A673 (cell line): ENCODE measurements around the gene CAST. TPM values are rescaled to one million over a fixed set of nuclear protein-coding genes. Genes with fewer than 3 reads are reported as not detected.

ENCODE experiments used
- BruUV-seq: library from RNA; stranded (reverse); fragments of 400-500 nt; replicated peaks from 2 replicates; lab custom pipeline; 2021; lab: Mats Ljungman, UMichigan
- CTCF ChIA-PET: fragments of 300-600 bp; sonication (Branson Sonifier 250); formaldehyde crosslinking; loops from one replicate; lab custom pipeline; 2022; ENCODE audit warnings: antibody characterized with exemption; lab: Charles Lee
- POLR2A ChIA-PET: fragments of 300-600 bp; sonication (Branson Sonifier 250); formaldehyde crosslinking; loops from one replicate; lab custom pipeline; 2022; ENCODE audit warnings: antibody characterized with exemption; ENCODE audit not compliant: low non-redundant PET; lab: Charles Lee
- DNase-seq: peaks from one replicate; pipeline ENCODE4 v3.0.0-alpha.2; 2015; ENCODE audit warnings: low spot score
- H3K27ac ChIP-seq: fragments of 200-600 bp; sonication (generic); 2 replicates; pipeline ENCODE4 v1.5.1; 2016; ENCODE audit warnings: mixed run types, low read depth, mild to moderate bottlenecking, mixed read lengths, antibody characterized with exemption, low read length; ENCODE audit not compliant: poor library complexity, severe bottlenecking
- H3K27me3 ChIP-seq: fragments of 200-600 bp; sonication (generic); replicated peaks from 2 replicates; pipeline ENCODE4 v1.6.1; 2017; ENCODE audit warnings: mixed run types, low read depth, mild to moderate bottlenecking, mixed read lengths, antibody characterized with exemption, low read length; ENCODE audit not compliant: insufficient read depth, poor library complexity
- H3K36me3 ChIP-seq: fragments of 200-600 bp; sonication (generic); 2 replicates; pipeline ENCODE4 v1.6.1; 2016; ENCODE audit warnings: mixed run types, mild to moderate bottlenecking, mixed read lengths, antibody characterized with exemption, low read length; ENCODE audit not compliant: insufficient read depth, poor library complexity, severe bottlenecking
- H3K4me1 ChIP-seq: fragments of 200-600 bp; sonication (generic); 2 replicates; pipeline ENCODE4 v1.6.1; 2017; ENCODE audit warnings: mixed run types, mild to moderate bottlenecking, mixed read lengths, antibody characterized with exemption, low read length; ENCODE audit not compliant: insufficient read depth, poor library complexity, severe bottlenecking
- H3K4me3 ChIP-seq: fragments of 200-600 bp; sonication (generic); 2 replicates; pipeline ENCODE4 v1.5.1; 2016; ENCODE audit warnings: low read depth, mixed run types, mild to moderate bottlenecking, mixed read lengths, low read length; ENCODE audit not compliant: poor library complexity, severe bottlenecking
- H3K9me3 ChIP-seq: fragments of 200-600 bp; sonication (generic); 2 replicates; pipeline ENCODE4 v1.6.1; 2016; ENCODE audit warnings: mixed run types, low read depth, mild to moderate bottlenecking, mixed read lengths, antibody characterized with exemption, low read length; ENCODE audit not compliant: poor library complexity, severe bottlenecking
- CTCF ChIP-seq: fragments of 300-800, 200-600 bp; sonication (generic); conservative IDR thresholded peaks from 2 replicates; pipeline ENCODE4 v1.5.1; 2017; ENCODE audit warnings: low read depth, mild to moderate bottlenecking, antibody characterized with exemption, low read length, moderate library complexity, mixed read lengths
- EZH2 ChIP-seq: fragments of 200-600 bp; sonication (generic); IDR thresholded peaks from 2 replicates; pipeline ENCODE4 v1.6.1; 2017; ENCODE audit warnings: borderline replicate concordance, low read depth, mild to moderate bottlenecking, mixed read lengths, antibody characterized with exemption, low read length; ENCODE audit not compliant: poor library complexity, severe bottlenecking
- intact Hi-C: fragments of 100-400 bp; cut with micrococcal nuclease; formaldehyde crosslinking; loops from one replicate; pipeline ENCODE4 v1.10.0; 2022; ENCODE audit not compliant: unreplicated experiment
- total RNA-seq: library from RNA; stranded (reverse); gene quantifications from 2 replicates; pipeline ENCODE4 v1.2.3, GENCODE V29; 2021

CAST gene
- total RNA-seq, 1 experiment from 2014 or later: 66.8 TPM

- peaks cover 25% of the 10 kb centered on the region for H3K4me1 ChIP-seq
- H3K27ac ChIP-seq: no peak overlapping the region
- ChIA-PET CTCF (no interaction called here), POLR2A (no interaction called here)
- no peak for DNase-seq
- no peak overlapping the region for H3K4me3 ChIP-seq
- intact Hi-C loops: no loop called here
- no TSS peak for BruUV-seq
- H3K27me3 ChIP-seq: no peaks in the 10 kb centered on the region
- TF ChIP-seq EZH2 (no peak), CTCF (no peak)
- H3K9me3 ChIP-seq: no peaks in the 10 kb centered on the region
- H3K36me3 ChIP-seq: no peaks in the 10 kb centered on the region
These were observed 36.8 kb upstream of the CAST start for GRCh38 chr5:96625365-96625764.

- DNase-seq: no peak
- Histone ChIP-seq H3K4me1 (peaks cover 34% of the 10 kb centered on the region), H3K9me3 (no peaks in the 10 kb centered on the region), H3K27ac (no peak overlapping the region), H3K4me3 (no peak overlapping the region), H3K36me3 (no peaks in the 10 kb centered on the region), H3K27me3 (no peaks in the 10 kb centered on the region)
- ChIA-PET CTCF (no interaction called here), POLR2A (no interaction called here)
- BruUV-seq: no TSS peak
- intact Hi-C loops: no loop called here
- TF ChIP-seq CTCF (no peak), EZH2 (no peak)
These were observed 35.2 kb upstream of the CAST start for GRCh38 chr5:96626956-96627355.

- Histone ChIP-seq H3K27ac (no peak overlapping the region), H3K36me3 (no peaks in the 10 kb centered on the region), H3K27me3 (no peaks in the 10 kb centered on the region), H3K4me1 (peaks cover 34% of the 10 kb centered on the region), H3K4me3 (no peak overlapping the region), H3K9me3 (no peaks in the 10 kb centered on the region)
- no peak for TF ChIP-seq EZH2
- no peak for TF ChIP-seq CTCF
- CTCF ChIA-PET: no interaction called here
- intact Hi-C loops: no loop called here
- BruUV-seq: no TSS peak
- DNase-seq: no peak
- POLR2A ChIA-PET: no interaction called here
These were observed 34.3 kb upstream of the CAST start for GRCh38 chr5:96627792-96628398.
